ENCODE results near the gene GALNT14.

GRCh38 chr2:31065356-31065755 lies 72.9 kb downstream of the GALNT14 start:
- TF ChIP-seq POLR2AphosphoS5 (IDR thresholded peaks at IDR 0.05) (no peak), CTCF (IDR thresholded peaks at IDR 0.05) (no peak), POLR2A (IDR thresholded peaks at IDR 0.05) (no peak)

Measured in transverse colon (tissue), 4 donors.